WERI-Rb-1 (cell line): ENCODE data around the gene CCDC172.
"Not testable (repeated sequence)": the region's sequence is repeated elsewhere in the genome, so short reads cannot be mapped to it uniquely, and the experiment has no call there.

Experiments used
- DNase-seq: peaks from one replicate; pipeline ENCODE4 v3.0.0-alpha.2; 2020
- H3K27ac ChIP-seq: fragments of 250-450 bp; sonication (Bioruptor Pico); 2 replicates; pipeline ENCODE4 v1.5.1; 2020; ENCODE audit warnings: mild to moderate bottlenecking, moderate library complexity
- H3K27me3 ChIP-seq: fragments of 250-450 bp; sonication (Bioruptor Pico); 2 replicates; pipeline ENCODE4 v1.5.1; 2021; ENCODE audit warnings: mild to moderate bottlenecking, low read depth, moderate library complexity; ENCODE audit not compliant: insufficient read depth, severe bottlenecking
- H3K36me3 ChIP-seq: fragments of 250-450 bp; sonication (Bioruptor Pico); 2 replicates; pipeline ENCODE4 v1.5.1; 2020; ENCODE audit warnings: mild to moderate bottlenecking, moderate library complexity
- H3K4me3 ChIP-seq: 2 replicates; pipeline ENCODE4 v1.5.1; 2011; ENCODE audit warnings: low read depth, mild to moderate bottlenecking, control low read depth, low read length
- H3K9me3 ChIP-seq: fragments of 250-450 bp; sonication (Bioruptor Pico); 2 replicates; pipeline ENCODE4 v1.5.1; 2021; ENCODE audit warnings: mild to moderate bottlenecking, moderate library complexity; ENCODE audit not compliant: severe bottlenecking
- TF ChIP-seq, protein P1 (sequence below): IDR thresholded peaks from 2 replicates; pipeline ENCODE4 v1.5.1; 2011; ENCODE audit warnings: low read depth, mild to moderate bottlenecking, control low read depth, inconsistent platforms, low read length

Gene CCDC172

GRCh38 chr10:116371737-116372136 lies 47.5 kb downstream of the CCDC172 start:
- Histone ChIP-seq H3K27ac (no peak overlapping the region), H3K9me3 (no peaks in the 10 kb centered on the region), H3K36me3 (no peaks in the 10 kb centered on the region), H3K4me3 (no peak overlapping the region), H3K27me3 (no peaks in the 10 kb centered on the region)
- no peak for DNase-seq
- TF ChIP-seq, protein P1, sequence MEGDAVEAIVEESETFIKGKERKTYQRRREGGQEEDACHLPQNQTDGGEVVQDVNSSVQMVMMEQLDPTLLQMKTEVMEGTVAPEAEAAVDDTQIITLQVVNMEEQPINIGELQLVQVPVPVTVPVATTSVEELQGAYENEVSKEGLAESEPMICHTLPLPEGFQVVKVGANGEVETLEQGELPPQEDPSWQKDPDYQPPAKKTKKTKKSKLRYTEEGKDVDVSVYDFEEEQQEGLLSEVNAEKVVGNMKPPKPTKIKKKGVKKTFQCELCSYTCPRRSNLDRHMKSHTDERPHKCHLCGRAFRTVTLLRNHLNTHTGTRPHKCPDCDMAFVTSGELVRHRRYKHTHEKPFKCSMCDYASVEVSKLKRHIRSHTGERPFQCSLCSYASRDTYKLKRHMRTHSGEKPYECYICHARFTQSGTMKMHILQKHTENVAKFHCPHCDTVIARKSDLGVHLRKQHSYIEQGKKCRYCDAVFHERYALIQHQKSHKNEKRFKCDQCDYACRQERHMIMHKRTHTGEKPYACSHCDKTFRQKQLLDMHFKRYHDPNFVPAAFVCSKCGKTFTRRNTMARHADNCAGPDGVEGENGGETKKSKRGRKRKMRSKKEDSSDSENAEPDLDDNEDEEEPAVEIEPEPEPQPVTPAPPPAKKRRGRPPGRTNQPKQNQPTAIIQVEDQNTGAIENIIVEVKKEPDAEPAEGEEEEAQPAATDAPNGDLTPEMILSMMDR = no peak

GRCh38 chr10:116382290-116382689 lies 58.0 kb downstream of the CCDC172 start:
- Histone ChIP-seq H3K4me3 (no peak overlapping the region), H3K27ac (no peak overlapping the region), H3K9me3 (no peaks in the 10 kb centered on the region), H3K27me3 (no peaks in the 10 kb centered on the region), H3K36me3 (no peaks in the 10 kb centered on the region)
- no peak for DNase-seq
- TF ChIP-seq, protein P1 = no peak

- H3K27me3 ChIP-seq = no peaks in the 10 kb centered on the region
Measured at GRCh38 chr10:116385311-116385710, 61.1 kb downstream of the CCDC172 start.

DNA sequence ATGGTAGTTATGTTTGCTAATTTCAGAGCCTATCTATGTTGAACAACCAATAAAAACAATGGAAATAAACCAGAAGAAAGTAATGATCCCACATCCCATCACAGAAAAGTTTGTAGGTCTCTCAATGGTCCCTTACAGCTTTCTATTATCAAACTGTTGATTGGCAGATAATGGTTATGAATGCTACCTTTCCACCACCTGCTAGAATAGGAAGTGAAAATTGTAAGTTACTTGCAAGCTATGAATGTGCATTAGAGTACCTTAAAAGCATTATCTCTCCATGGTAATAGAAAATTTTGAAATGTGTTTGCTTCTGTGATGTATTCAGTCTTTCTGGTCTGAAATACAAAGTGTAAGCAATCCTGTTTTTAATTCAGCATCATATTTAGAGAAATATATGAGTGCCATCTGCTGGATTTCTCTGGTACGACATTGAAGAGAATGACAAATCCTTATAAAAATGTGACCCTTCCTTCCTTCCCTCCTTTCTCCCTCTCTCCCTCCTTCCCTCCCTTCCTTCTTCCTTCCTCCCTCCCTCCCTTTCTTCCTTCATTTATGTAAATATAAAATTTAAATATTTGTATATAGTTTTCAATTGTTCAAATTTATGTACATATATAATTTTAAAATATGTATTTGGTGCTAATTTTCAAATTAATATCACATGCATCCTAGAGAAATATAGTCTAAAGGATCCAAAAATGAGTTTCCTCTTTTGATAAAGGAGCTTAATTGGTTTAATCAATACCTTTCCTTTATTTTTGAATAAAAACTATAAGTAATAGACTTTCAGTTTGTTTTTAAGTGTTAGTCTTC lies 62.0 kb downstream of the CCDC172 start:
- no peaks in the 10 kb centered on the region for H3K9me3 ChIP-seq
- no peak overlapping the region for H3K27ac ChIP-seq
- no peaks in the 10 kb centered on the region for H3K27me3 ChIP-seq
- DNase-seq = no peak
- H3K36me3 ChIP-seq = no peaks in the 10 kb centered on the region
- H3K4me3 ChIP-seq = no peak overlapping the region
- TF ChIP-seq, protein P1 = peak; percentile 36

More at GRCh38 chr10:116385311-116385710, 61.1 kb downstream of the CCDC172 start:
- TF ChIP-seq, protein P1 = no peak
- Histone ChIP-seq H3K36me3 (no peaks in the 10 kb centered on the region), H3K9me3 (no peaks in the 10 kb centered on the region), H3K27ac (no peak overlapping the region), H3K4me3 (no peak overlapping the region)
- no peak for DNase-seq

DNA sequence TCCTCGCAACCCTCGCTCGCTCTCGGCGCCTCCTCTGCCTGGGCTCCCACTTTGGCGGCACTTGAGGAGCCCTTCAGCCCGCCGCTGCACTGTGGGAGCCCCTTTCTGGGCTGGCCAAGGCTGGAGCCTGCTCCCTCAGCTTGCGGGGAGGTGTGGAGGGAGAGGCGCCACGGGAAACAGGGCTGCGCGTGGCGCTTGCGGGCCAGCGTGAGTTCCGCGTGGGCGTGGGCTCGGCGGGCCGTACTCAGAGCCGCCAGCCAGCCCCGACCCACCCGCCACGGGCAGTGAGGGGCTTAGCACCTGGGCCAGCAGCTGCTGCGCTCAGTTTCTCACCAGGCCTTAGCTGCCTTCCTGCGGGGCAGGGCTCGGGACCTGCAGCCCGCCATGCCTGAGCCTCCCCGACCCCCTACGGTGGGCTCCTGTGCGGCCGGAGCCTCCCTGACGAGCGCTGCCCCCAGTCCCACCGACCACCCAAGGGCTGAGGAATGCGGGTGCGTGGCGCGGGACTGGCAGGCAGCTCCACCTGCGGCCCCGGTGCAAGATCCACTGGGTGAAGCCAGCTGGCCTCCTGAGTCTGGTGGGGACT lies 69.1 kb downstream of the CCDC172 start:
- not testable (repeated sequence) for H3K36me3 ChIP-seq, H3K27me3 ChIP-seq, H3K4me3 ChIP-seq, H3K27ac ChIP-seq, H3K9me3 ChIP-seq, DNase-seq

- TF ChIP-seq, protein P1 = no peak
- H3K27me3 ChIP-seq = no peaks in the 10 kb centered on the region
- no peaks in the 10 kb centered on the region for H3K9me3 ChIP-seq
- DNase-seq = no peak
- H3K27ac ChIP-seq = no peak overlapping the region
- H3K4me3 ChIP-seq = no peak overlapping the region
- no peaks in the 10 kb centered on the region for H3K36me3 ChIP-seq
Measured at GRCh38 chr10:116395223-116395985, 71.2 kb downstream of the CCDC172 start.
